ENCODE data around the gene MLLT3.

DNA sequence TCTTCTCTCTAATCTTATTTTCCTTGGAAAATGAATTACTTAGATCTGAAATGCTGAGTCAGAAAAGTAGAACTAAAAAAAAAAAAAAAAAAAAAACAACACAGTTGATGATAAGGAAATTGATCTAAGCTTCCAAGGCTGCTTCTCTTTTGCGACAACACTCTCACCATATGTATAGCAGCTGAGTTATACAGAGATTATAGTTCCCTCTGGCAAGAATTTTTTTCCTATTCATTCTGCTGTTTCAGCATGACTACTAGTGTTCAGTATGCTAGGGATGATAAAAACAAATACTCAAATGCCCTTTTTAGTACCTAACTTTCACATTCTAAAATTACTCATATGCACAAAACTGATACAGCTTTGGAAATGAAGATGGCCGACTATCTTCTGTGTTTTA, 267.3 kb downstream of the MLLT3 start:
- TF ChIP-seq, protein P1, sequence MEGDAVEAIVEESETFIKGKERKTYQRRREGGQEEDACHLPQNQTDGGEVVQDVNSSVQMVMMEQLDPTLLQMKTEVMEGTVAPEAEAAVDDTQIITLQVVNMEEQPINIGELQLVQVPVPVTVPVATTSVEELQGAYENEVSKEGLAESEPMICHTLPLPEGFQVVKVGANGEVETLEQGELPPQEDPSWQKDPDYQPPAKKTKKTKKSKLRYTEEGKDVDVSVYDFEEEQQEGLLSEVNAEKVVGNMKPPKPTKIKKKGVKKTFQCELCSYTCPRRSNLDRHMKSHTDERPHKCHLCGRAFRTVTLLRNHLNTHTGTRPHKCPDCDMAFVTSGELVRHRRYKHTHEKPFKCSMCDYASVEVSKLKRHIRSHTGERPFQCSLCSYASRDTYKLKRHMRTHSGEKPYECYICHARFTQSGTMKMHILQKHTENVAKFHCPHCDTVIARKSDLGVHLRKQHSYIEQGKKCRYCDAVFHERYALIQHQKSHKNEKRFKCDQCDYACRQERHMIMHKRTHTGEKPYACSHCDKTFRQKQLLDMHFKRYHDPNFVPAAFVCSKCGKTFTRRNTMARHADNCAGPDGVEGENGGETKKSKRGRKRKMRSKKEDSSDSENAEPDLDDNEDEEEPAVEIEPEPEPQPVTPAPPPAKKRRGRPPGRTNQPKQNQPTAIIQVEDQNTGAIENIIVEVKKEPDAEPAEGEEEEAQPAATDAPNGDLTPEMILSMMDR (IDR thresholded peaks at IDR 0.05): no peak
- TF ChIP-seq POLR2A (IDR thresholded peaks at IDR 0.05): no peak
